Ishikawa (cell line): ENCODE results near the gene TMEM134.

Experiments
- CEBPB ChIP-seq: IDR thresholded peaks from 2 replicates; pipeline ENCODE4 v1.6.1; 2012
- CREB1 ChIP-seq: IDR thresholded peaks from 2 replicates; pipeline ENCODE4 v1.6.1; 2012; ENCODE audit warnings: low read depth
- EGR1 ChIP-seq: IDR thresholded peaks from 2 replicates; pipeline ENCODE4 v1.6.1; 2012
- EP300 ChIP-seq: IDR thresholded peaks from 2 replicates; pipeline ENCODE4 v1.6.1; 2012; ENCODE audit warnings: borderline replicate concordance
- FOXM1 ChIP-seq: IDR thresholded peaks from 2 replicates; pipeline ENCODE4 v1.6.1; 2012; ENCODE audit warnings: low read depth, borderline replicate concordance
- NFIC ChIP-seq: IDR thresholded peaks from 2 replicates; pipeline ENCODE4 v1.6.1; 2012
- RAD21 ChIP-seq: IDR thresholded peaks from 2 replicates; pipeline ENCODE4 v1.6.1; 2012; ENCODE audit warnings: low read depth
- TAF1 ChIP-seq: IDR thresholded peaks from 2 replicates; pipeline ENCODE4 v1.6.1; 2012; ENCODE audit warnings: low read depth, mild to moderate bottlenecking
- TCF12 ChIP-seq: IDR thresholded peaks from 2 replicates; pipeline ENCODE4 v1.6.1; 2012; ENCODE audit warnings: low read depth
- TEAD4 ChIP-seq: IDR thresholded peaks from 2 replicates; pipeline ENCODE4 v1.6.1; 2012
- YY1 ChIP-seq: IDR thresholded peaks from 2 replicates; pipeline ENCODE4 v1.6.1; 2012; ENCODE audit warnings: low read depth
- ZBTB7A ChIP-seq: IDR thresholded peaks from 2 replicates; pipeline ENCODE4 v1.6.1; 2012; ENCODE audit warnings: low read depth
- TF ChIP-seq, protein P1 (sequence below): IDR thresholded peaks from 2 replicates; pipeline ENCODE4 v1.6.1; 2012
- TF ChIP-seq, protein P2 (sequence below): IDR thresholded peaks from 2 replicates; pipeline ENCODE4 v1.6.1; 2012
- TF ChIP-seq, protein P3 (sequence below): IDR thresholded peaks from 2 replicates; pipeline ENCODE4 v1.6.1; 2012; ENCODE audit warnings: low read depth, mild to moderate bottlenecking

The TMEM134 gene

DNA sequence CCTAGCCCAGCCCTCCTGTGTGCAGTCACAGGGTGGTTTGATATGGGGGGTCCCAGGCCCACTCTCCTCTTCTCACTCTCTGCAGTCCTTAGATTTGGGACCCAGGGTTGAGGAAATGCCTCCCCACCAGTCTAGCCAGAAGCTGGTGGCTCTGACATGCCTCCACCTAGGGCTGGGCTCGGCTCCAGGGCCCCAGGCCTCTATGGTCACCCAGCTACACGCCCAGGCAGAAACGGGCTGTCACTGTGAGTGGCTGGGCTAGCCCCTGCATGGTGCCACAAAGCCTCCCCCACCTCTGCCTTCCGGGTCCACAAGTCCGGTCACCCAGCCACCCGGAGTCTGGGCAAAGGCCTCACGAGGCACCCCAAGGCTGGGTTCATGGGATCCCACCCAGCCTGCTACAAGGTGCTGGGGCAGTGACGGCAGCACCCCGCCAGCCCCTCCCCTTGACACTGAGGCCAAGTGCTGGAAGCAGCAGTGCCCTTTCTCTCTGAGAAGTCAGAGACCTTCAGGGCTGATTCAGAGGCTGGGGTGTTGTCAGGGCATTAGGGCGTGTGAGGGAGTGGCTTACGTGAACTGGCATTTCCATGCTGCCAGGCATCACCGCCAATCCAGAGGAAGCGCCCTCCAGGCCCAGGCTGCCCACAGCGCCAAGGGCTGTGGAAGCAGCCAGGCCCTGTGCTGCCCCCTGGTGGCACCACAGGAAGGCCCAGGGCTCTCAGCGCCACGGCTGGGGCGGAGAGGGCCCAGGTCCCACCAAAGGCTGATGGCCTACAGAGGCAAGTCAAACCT, 36.8 kb upstream of the TMEM134 start:
- TF ChIP-seq TEAD4: 0 out of 2 replicates have a peak, but pooled peaks have one; percentile 9
- TF ChIP-seq, protein P1, sequence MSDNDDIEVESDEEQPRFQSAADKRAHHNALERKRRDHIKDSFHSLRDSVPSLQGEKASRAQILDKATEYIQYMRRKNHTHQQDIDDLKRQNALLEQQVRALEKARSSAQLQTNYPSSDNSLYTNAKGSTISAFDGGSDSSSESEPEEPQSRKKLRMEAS: peak; percentile 74
- TF ChIP-seq EP300: peak; percentile 33; the same call in 1 of the 2 replicates
- TF ChIP-seq CEBPB: no peak
- no peak for TF ChIP-seq EGR1
- TF ChIP-seq TCF12: peak; percentile 42; the same call in 1 of the 2 replicates
- no peak for TF ChIP-seq FOXM1
- peak; percentile 82 for TF ChIP-seq RAD21
- TF ChIP-seq, protein P2, sequence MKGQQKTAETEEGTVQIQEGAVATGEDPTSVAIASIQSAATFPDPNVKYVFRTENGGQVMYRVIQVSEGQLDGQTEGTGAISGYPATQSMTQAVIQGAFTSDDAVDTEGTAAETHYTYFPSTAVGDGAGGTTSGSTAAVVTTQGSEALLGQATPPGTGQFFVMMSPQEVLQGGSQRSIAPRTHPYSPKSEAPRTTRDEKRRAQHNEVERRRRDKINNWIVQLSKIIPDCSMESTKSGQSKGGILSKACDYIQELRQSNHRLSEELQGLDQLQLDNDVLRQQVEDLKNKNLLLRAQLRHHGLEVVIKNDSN: no peak
- peak; percentile 52; the same call in 1 of the 2 replicates for TF ChIP-seq YY1
- TF ChIP-seq TAF1: no peak
- no peak for TF ChIP-seq NFIC
- no peak for TF ChIP-seq ZBTB7A
- no peak; the same call in 1 of the 2 replicates for TF ChIP-seq CREB1
- TF ChIP-seq, protein P3, sequence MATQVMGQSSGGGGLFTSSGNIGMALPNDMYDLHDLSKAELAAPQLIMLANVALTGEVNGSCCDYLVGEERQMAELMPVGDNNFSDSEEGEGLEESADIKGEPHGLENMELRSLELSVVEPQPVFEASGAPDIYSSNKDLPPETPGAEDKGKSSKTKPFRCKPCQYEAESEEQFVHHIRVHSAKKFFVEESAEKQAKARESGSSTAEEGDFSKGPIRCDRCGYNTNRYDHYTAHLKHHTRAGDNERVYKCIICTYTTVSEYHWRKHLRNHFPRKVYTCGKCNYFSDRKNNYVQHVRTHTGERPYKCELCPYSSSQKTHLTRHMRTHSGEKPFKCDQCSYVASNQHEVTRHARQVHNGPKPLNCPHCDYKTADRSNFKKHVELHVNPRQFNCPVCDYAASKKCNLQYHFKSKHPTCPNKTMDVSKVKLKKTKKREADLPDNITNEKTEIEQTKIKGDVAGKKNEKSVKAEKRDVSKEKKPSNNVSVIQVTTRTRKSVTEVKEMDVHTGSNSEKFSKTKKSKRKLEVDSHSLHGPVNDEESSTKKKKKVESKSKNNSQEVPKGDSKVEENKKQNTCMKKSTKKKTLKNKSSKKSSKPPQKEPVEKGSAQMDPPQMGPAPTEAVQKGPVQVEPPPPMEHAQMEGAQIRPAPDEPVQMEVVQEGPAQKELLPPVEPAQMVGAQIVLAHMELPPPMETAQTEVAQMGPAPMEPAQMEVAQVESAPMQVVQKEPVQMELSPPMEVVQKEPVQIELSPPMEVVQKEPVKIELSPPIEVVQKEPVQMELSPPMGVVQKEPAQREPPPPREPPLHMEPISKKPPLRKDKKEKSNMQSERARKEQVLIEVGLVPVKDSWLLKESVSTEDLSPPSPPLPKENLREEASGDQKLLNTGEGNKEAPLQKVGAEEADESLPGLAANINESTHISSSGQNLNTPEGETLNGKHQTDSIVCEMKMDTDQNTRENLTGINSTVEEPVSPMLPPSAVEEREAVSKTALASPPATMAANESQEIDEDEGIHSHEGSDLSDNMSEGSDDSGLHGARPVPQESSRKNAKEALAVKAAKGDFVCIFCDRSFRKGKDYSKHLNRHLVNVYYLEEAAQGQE: no peak

DNA sequence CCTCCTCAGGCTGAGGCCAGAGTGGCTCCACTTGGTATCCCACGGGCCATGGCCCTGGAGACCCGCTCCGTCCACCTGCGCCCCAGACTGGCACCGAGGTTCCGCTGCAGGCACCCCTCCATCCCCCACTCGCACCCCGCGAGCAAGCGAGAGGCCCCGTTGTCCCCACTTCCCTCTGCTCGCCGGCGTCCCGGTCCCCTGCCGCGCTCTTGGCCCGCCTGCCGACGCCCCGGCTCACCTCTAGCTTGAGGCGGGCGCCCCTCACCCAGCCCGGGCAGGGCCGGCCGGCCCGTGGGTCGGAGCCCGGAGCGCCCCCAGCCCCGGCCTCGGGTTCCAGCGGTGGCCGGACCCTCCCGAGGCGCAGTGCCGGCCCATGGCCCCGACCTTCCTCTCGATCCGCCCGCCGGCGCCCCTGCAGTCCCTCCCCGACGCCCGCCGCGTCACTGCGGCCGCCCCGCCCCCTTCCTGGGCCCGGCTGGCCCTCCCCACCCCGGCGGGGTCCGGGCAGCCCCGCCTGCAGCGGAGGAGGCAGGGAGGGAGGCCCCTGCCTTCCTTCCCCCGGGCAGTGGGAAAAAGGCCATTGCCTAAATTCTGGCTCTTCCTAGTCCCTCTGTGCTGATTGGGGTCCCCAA, 36.0 kb upstream of the TMEM134 start, which contains the start of gene PITPNM1:
Gene PITPNM1 (minus strand): TSS at position 414 of the 632 bp plus-strand sequence. CDS start 1,183 bp downstream, outside the sequence.
- no peak for TF ChIP-seq TEAD4
- peak; percentile 42; the same call in 1 of the 2 replicates for TF ChIP-seq ZBTB7A

DNA sequence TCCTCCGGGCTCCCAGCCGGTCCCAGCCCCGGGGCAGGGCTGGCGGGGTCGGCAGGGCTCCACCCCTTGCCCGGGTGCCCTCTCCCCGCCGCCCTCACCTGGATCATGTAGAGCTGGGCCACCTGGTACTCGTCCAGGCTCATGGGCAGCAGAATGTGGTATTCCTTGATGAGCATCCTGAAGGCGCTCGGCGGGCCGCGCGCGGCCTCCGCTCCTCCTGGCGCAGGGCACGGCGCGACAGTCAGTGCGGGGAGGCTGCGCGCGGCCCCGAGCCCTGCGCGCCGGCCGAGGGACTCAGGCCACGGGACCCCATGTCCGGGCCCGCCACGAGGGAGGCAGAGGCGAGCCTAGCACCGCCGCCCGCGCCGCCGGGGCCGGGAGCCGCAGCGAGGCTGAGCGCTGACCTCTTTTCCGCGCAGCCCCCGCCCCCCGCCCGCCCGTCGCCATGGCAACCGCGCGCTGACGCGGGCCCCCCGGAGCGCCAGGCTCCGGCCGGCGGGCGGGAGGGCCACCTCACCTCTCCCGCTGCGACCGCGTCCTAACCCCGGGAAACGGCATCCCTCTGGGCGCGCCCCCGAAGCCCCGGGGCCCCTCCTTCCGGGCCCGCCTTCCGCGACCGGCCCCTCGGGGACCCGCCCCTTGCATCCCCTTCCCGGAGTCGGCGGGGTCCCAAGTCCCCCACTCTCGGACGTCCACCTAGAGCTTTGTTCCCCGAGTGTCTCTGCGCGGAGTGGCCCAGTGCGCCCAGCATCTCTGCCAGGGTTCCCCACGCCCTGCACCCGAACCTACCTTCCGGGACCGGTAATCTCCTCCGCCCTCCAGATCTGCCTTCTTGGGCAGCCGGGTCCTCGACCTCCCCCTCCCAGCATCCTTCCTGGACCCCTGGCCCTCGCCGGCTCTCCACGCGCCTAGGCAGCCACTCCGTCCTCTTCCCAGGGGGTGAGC, 35.2 kb upstream of the TMEM134 start:
- TF ChIP-seq ZBTB7A (peak; percentile 75; the same call in 1 of the 2 replicates), TAF1 (no peak), TCF12 (peak; percentile 5; the same call in 1 of the 2 replicates)

DNA sequence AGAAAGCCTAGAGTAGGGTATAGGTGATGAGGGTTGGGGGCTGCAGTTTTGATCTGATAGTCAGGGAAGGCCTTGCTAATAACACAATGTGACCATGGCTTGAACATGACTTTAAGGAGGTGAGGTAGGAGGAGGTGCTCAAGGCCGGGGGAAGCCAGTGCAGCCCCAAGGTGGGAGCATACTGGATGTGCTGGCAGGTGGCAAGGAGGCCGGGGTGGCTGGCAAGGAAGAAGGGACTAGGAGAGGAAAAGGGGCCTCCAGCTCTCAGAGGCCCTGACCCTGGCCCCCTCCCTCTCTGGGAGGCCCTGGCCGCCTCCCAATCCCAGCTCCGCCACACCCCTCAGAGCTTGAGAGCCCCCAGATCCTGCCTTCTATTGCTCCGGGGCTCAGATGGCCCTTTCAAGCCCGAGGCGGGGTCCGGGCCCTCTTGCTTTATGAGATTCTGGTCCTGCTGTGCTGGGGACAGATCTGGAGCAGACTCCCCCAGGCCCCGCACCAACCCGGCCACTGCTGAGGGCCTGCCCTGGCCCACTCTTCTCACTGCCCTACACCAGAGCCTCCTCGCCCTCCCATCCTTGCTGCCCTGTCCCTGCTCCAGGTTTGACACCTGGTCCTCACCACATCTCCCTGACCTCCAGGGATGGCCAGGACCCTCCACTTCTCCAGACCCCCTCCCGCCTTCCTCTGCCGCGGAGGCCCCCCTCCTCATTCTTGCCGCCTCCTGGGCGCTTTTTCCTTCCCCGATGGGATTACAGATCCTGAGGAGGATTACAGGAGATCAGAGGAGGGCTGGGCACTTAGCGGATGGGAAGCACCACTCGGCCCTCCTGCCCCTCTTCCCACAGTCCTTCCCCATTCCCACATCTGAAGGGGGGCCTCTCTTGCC, 34.3 kb upstream of the TMEM134 start:
- TF ChIP-seq TEAD4: no peak
- TF ChIP-seq, protein P3: no peak
- TF ChIP-seq NFIC: no peak

DNA sequence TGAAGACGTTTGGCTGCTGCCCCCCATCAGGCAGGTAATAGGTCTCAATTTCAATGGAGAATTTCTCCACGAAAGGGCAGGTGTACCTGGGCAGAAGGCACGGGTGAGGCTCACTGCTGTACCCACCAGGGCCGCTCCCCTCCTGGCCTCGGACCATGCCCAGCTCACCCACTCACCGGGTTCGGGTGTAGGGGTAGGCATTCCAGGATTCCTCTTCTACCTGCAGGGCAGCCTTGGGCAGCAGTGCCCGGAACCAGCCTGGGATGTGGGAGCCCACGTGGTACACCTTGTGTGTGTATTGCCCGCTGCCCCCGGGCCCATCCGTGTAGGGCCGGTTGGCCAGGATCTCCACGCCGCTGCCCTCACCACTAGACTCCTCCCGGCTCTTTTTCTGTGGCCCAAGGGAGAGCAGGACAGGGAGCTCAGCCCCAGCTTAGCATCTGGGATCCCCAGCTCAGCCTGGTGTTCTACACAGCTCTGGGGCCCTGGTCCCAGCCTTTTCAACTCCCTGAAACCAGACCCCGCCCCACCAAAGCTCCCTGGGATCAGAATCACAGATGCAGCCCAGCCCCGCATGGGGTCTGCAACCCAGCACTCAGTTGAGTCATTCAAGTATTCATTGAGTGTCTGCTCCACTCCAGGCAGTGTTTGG, 33.4 kb upstream of the TMEM134 start:
- TF ChIP-seq EP300: no peak
- TF ChIP-seq, protein P1: no peak
- no peak for TF ChIP-seq TAF1
- no peak for TF ChIP-seq TEAD4
- TF ChIP-seq, protein P2: no peak
- no peak for TF ChIP-seq CEBPB
- no peak for TF ChIP-seq EGR1
- no peak for TF ChIP-seq ZBTB7A
- TF ChIP-seq TCF12: no peak
- TF ChIP-seq RAD21: no peak
- no peak for TF ChIP-seq FOXM1
- TF ChIP-seq CREB1: no peak
- TF ChIP-seq YY1: no peak
